H1 (cell line): ENCODE data around the gene OLR1. TPM values are rescaled to one million over a fixed set of nuclear protein-coding genes. Genes with fewer than 3 reads are reported as not detected.

Source experiments
- CTCF ChIA-PET: fragments of 300-600 bp; sonication (Branson Sonifier 250); formaldehyde crosslinking; loops from one replicate; lab custom pipeline; 2021; ENCODE audit not compliant: partially characterized antibody; lab: Charles Lee
- POLR2A ChIA-PET: fragments of 300-600 bp; sonication (Branson Sonifier 250); formaldehyde crosslinking; loops from one replicate; lab custom pipeline; 2021; ENCODE audit warnings: inconsistent platforms; ENCODE audit not compliant: partially characterized antibody; lab: Charles Lee
- DNase-seq, 2 experiments: peaks; one replicate each; pipeline versions ENCODE4 v3.0.0 to v3.0.0-alpha.2; 2010 to 2022; ENCODE audit warnings: low spot score in 2 of 2, low read depth in 1 of 2, mixed read lengths in 1 of 2
- FAIRE-seq: peaks from 2 replicates; lab custom pipeline; 2011; peaks lifted over from hg19 to GRCh38; lab: Jason Lieb, UNC
- H2AFZ ChIP-seq: 2 replicates; pipeline ENCODE4 v1.8.1; 2012; ENCODE audit warnings: low read length, inconsistent platforms
- H2AK5ac ChIP-seq: 2 replicates; pipeline ENCODE4 v1.6.1; 2013; ENCODE audit warnings: low read depth, low read length
- H2BK120ac ChIP-seq: replicated peaks from 2 replicates; pipeline ENCODE3; 2013; ENCODE audit warnings: low read depth, low read length, inconsistent platforms
- H2BK12ac ChIP-seq: 2 replicates; pipeline ENCODE4 v1.6.1; 2013; ENCODE audit warnings: low read depth, low read length
- H2BK15ac ChIP-seq: 2 replicates; pipeline ENCODE4 v1.6.1; 2013; ENCODE audit warnings: low read length
- H2BK20ac ChIP-seq: 2 replicates; pipeline ENCODE4 v1.6.1; 2013; ENCODE audit warnings: low read length
- H2BK5ac ChIP-seq: 2 replicates; pipeline ENCODE4 v1.6.1; 2013; ENCODE audit warnings: low read depth, low read length
- H3K14ac ChIP-seq: 2 replicates; pipeline ENCODE4 v1.6.1; 2013; ENCODE audit warnings: inconsistent platforms; ENCODE audit not compliant: insufficient read length
- H3K18ac ChIP-seq: 2 replicates; pipeline ENCODE4 v1.6.1; 2013; ENCODE audit warnings: low read length; ENCODE audit errors: extremely low read depth
- H3K23ac ChIP-seq: 2 replicates; pipeline ENCODE4 v1.6.1; 2013; ENCODE audit warnings: inconsistent platforms; ENCODE audit not compliant: insufficient read length
- H3K23me2 ChIP-seq: 2 replicates; pipeline ENCODE4 v1.6.1; 2013; ENCODE audit warnings: low read depth, low read length
- H3K27ac ChIP-seq: 2 replicates; pipeline ENCODE4 v1.6.1; 2011; ENCODE audit warnings: low read depth, low read length, inconsistent platforms
- H3K27me3 ChIP-seq, 4 experiments: replicated peaks in 1 of 4; 1 replicate in 1 of 4; 2 replicates in 3 of 4; pipeline versions ENCODE4 v1.6.1 to v1.8.1; 2011 to 2013; ENCODE audit warnings: low read length in 3 of 4, mild to moderate bottlenecking in 3 of 4, inconsistent platforms in 2 of 4, mixed read lengths in 2 of 4, moderate library complexity in 1 of 4; ENCODE audit not compliant: control insufficient read depth in 3 of 4, insufficient read depth in 3 of 4; ENCODE audit errors: extremely low read depth in 1 of 4
- H3K36me3 ChIP-seq, 4 experiments: 2 replicates each; pipeline versions ENCODE4 v1.6.1 to v1.8.1; 2011 to 2013; ENCODE audit warnings: mild to moderate bottlenecking in 4 of 4, low read length in 3 of 4, moderate library complexity in 2 of 4, control low read depth in 1 of 4, inconsistent platforms in 1 of 4; ENCODE audit not compliant: insufficient read depth in 4 of 4, control insufficient read depth in 2 of 4
- H3K4ac ChIP-seq: replicated peaks from 2 replicates; pipeline ENCODE3; 2013; ENCODE audit warnings: low read length, low read depth, mixed read lengths, inconsistent platforms; ENCODE audit not compliant: insufficient read length
- H3K4me1 ChIP-seq, 4 experiments: replicated peaks in 1 of 4; 1 replicate in 1 of 4; 2 replicates in 3 of 4; pipeline versions ENCODE4 v1.6.1 to v1.8.1; 2011 to 2013; ENCODE audit warnings: low read length in 3 of 4, inconsistent platforms in 2 of 4, mixed read lengths in 1 of 4; ENCODE audit not compliant: insufficient read depth in 4 of 4, control insufficient read depth in 3 of 4
- H3K4me2 ChIP-seq, 2 experiments: 2 replicates each; pipeline versions ENCODE4 v1.6.1 to v1.8.1; 2011 to 2013; ENCODE audit warnings: low read depth in 2 of 2, low read length in 2 of 2, control low read depth in 1 of 2, inconsistent platforms in 1 of 2, mild to moderate bottlenecking in 1 of 2; ENCODE audit not compliant: insufficient read depth in 1 of 2
- H3K4me3 ChIP-seq, 4 experiments: fragments of 200-600, 300-600 bp in 1 of 4; sonication (generic), shearing (Covaris generic), sonication (Bioruptor Twin) in 1 of 4; 2 replicates each; pipeline versions ENCODE4 v1.5.1 to v1.8.1; 2011 to 2016; ENCODE audit warnings: low read length in 4 of 4, low read depth in 3 of 4, control low read depth in 2 of 4, inconsistent platforms in 2 of 4, mild to moderate bottlenecking in 2 of 4, mixed read lengths in 1 of 4, moderate library complexity in 1 of 4; ENCODE audit not compliant: insufficient read depth in 2 of 4; ENCODE audit errors: extremely low read depth in 1 of 4
- H3K56ac ChIP-seq: replicated peaks from 2 replicates; pipeline ENCODE3; 2013; ENCODE audit warnings: low read depth, mild to moderate bottlenecking, mixed read lengths, low read length, inconsistent platforms; ENCODE audit not compliant: insufficient read length
- H3K79me1 ChIP-seq: 2 replicates; pipeline ENCODE4 v1.6.1; 2013; ENCODE audit warnings: low read depth, low read length, control low read depth
- H3K79me2 ChIP-seq, 2 experiments: 2 replicates each; pipeline versions ENCODE4 v1.6.1 to v1.8.1; 2012 to 2013; ENCODE audit warnings: low read length in 2 of 2, mild to moderate bottlenecking in 2 of 2, inconsistent platforms in 1 of 2; ENCODE audit not compliant: insufficient read depth in 2 of 2, control insufficient read depth in 1 of 2
- H3K9ac ChIP-seq, 4 experiments: replicated peaks in 1 of 4; 1 replicate in 1 of 4; 2 replicates in 3 of 4; pipeline versions ENCODE4 v1.6.1 to v1.8.1; 2011 to 2013; ENCODE audit warnings: low read depth in 3 of 4, low read length in 3 of 4, control low read depth in 2 of 4, mild to moderate bottlenecking in 2 of 4, moderate library complexity in 2 of 4, inconsistent platforms in 1 of 4; ENCODE audit errors: extremely low read depth in 1 of 4
- H3K9me3 ChIP-seq, 2 experiments: 2 replicates each; pipeline versions ENCODE4 v1.6.1 to v1.8.1; 2012 to 2013; ENCODE audit warnings: mild to moderate bottlenecking in 2 of 2, moderate library complexity in 2 of 2, control low read depth in 1 of 2, inconsistent platforms in 1 of 2, low read depth in 1 of 2, low read length in 1 of 2, mixed read lengths in 1 of 2; ENCODE audit not compliant: insufficient read depth in 2 of 2
- H4K20me1 ChIP-seq, 2 experiments: replicated peaks in 1 of 2; 2 replicates each; pipeline versions ENCODE3 to v1.8.1; 2011 to 2013; ENCODE audit warnings: inconsistent platforms in 2 of 2, low read length in 2 of 2, mild to moderate bottlenecking in 1 of 2; ENCODE audit not compliant: insufficient read depth in 2 of 2, control insufficient read depth in 1 of 2
- H4K5ac ChIP-seq: 2 replicates; pipeline ENCODE4 v1.6.1; 2013; ENCODE audit warnings: low read length, low read depth, mixed read lengths, inconsistent platforms; ENCODE audit not compliant: insufficient read length
- H4K8ac ChIP-seq: 2 replicates; pipeline ENCODE4 v1.8.0; 2013; ENCODE audit warnings: mild to moderate bottlenecking, moderate library complexity, low read length, inconsistent platforms; ENCODE audit not compliant: insufficient read depth; ENCODE audit errors: extremely low read depth
- H4K91ac ChIP-seq: replicated peaks from 2 replicates; pipeline ENCODE3; 2013; ENCODE audit warnings: low read length, mixed read lengths, inconsistent platforms; ENCODE audit not compliant: insufficient read length
- KDM5A ChIP-seq: fragments of 200-600 bp; IDR thresholded peaks from 2 replicates; pipeline ENCODE4 v1.7.1; 2012; ENCODE audit warnings: mild to moderate bottlenecking, low read length, inconsistent platforms, mixed read lengths
- POLR2AphosphoS5 ChIP-seq: IDR thresholded peaks from 2 replicates; pipeline ENCODE4 v1.6.1; 2011; ENCODE audit warnings: low read depth, low read length
- SRF ChIP-seq: IDR thresholded peaks from 2 replicates; pipeline ENCODE4 v1.6.1; 2011; ENCODE audit warnings: mild to moderate bottlenecking, low read depth, low read length, moderate library complexity
- TEAD4 ChIP-seq: IDR thresholded peaks from 2 replicates; pipeline ENCODE4 v1.6.1; 2012; ENCODE audit warnings: low read depth, low read length, inconsistent platforms, mixed read lengths
- WGBS, 2 experiments: shearing (Covaris generic) in 1 of 2; methylation state at CpG; one replicate each; pipeline versions ENCODE4 v1.1.6 to v1.1.7; 2013 to 2015; ENCODE audit warnings: low lambda C conversion rate in 2 of 2, mixed read lengths in 2 of 2, inconsistent platforms in 1 of 2, low coverage in 1 of 2, missing lambda C conversion rate in 1 of 2; ENCODE audit not compliant: insufficient replicate concordance in 2 of 2, insufficient coverage in 1 of 2, insufficient read length in 1 of 2; ENCODE audit errors: extremely low coverage in 1 of 2, missing lambda C conversion rate in 1 of 2; 5-methylcytosine and 5-hydroxymethylcytosine counted together
- polyA plus RNA-seq, 7 experiments: library from polyadenylated mRNA; depleted of rRNA in 3 of 7; stranded (reverse) in 5 of 7; unstranded in 2 of 7; fragments of >200 nt in 5 of 7; fragments of 200-250 nt in 2 of 7; gene quantifications; 1 replicate in 5 of 7; 2 replicates in 1 of 7; 4 replicates in 1 of 7; pipeline versions ENCODE4 v1.2.1 to v1.2.3, GENCODE V29; 2011 to 2013; ENCODE audit warnings: missing spikeins in 2 of 7, mixed read lengths in 2 of 7
- total RNA-seq: library from RNA; stranded (reverse); fragmentation: NEBNext Ultra II Directional; extraction: Animal tissue kit (Norgen Biotek cat#: 25700); gene quantifications from 2 replicates; pipeline ENCODE4 v1.2.1, GENCODE V29; 2021
- TF ChIP-seq, protein P1 (sequence below): IDR thresholded peaks from 2 replicates; pipeline ENCODE4 v1.6.1; 2011; ENCODE audit warnings: low read length, improper control_type of control experiment

Gene OLR1
- total and polyA plus RNA-seq, 2 of the 8 experiments (the other 6 are each of a cell fraction or from before 2014, with no cell fraction given): not detected

DNA sequence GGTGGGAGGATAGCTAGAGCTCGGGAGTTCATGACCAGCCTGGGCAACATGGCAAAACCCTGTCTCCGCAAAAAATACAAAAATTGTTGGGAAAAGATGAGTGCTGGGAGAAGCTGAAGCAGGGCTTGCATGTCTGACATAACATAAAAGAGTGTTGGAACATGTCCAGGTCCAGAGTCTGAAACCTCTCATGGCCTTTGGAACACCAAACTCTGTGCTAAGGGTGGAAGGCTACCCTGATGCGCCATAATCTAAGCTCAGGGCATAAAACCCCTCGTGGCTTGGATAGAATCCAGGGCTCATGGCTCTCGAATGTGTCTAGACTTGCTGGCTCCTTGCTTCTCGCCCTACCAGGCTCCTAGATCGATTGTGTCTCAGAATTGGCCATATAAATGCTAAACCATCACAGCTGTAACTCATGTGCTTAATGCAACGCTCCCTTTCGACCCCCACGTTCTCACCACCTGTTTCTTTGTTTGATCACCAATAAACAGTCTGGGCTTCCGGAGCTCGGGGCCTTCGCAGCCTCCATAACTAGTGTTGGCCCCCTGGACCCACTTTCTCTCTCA, 35.2 kb downstream of the OLR1 start:
- no peak overlapping the region for H4K91ac ChIP-seq
- no peak overlapping the region for H2BK12ac ChIP-seq
- no peak overlapping the region for H3K27ac ChIP-seq
- no peak overlapping the region for H3K4me2 ChIP-seq
- H2AK5ac ChIP-seq: no peak overlapping the region
- no peaks in the 10 kb centered on the region for H3K36me3 ChIP-seq
- H3K9ac ChIP-seq: no peak overlapping the region
- DNase-seq (no peak), FAIRE-seq (no peak)
- H3K79me2 ChIP-seq: no peaks in the 10 kb centered on the region
- 85% methylated on average over 13 of the region's 13 CpGs; no CpG with 5 or more reads in 1 of the 2 experiments for WGBS, 2 experiments
- no peaks in the 10 kb centered on the region for H3K23me2 ChIP-seq
- H3K27me3 ChIP-seq: no peaks in the 10 kb centered on the region
- ChIA-PET CTCF (interaction anchor here (0.7 to 2.6 kb wide), 7 partner anchors 18 to 387 kb away, joined by 3 to 12 read pairs (median 4); partner anchors contain the start of gene CLEC12B), POLR2A (interaction anchor here (1.0 kb wide), 1 partner anchor 126 kb away, joined by 3 read pairs; the partner anchor contains the start of gene CLEC12B)
- H3K4ac ChIP-seq: no peak overlapping the region
- no peak overlapping the region for H3K14ac ChIP-seq
- H3K56ac ChIP-seq: no peak overlapping the region
- H2BK15ac ChIP-seq: no peak overlapping the region
- no peak overlapping the region for H3K18ac ChIP-seq
- no peaks in the 10 kb centered on the region for H3K79me1 ChIP-seq
- no peak overlapping the region for H3K4me3 ChIP-seq
- no peak overlapping the region for H2BK120ac ChIP-seq
- H4K8ac ChIP-seq: no peak overlapping the region
- H4K5ac ChIP-seq: no peak overlapping the region
- no peaks in the 10 kb centered on the region for H3K9me3 ChIP-seq
- no peak overlapping the region for H2AFZ ChIP-seq
- H4K20me1 ChIP-seq: no peaks in the 10 kb centered on the region
- no peak overlapping the region for H3K23ac ChIP-seq
- H3K4me1 ChIP-seq: peaks cover 0 to 7% (median 4%) of the 10 kb centered on the region in 4 experiments; a peak in 4 of 7 replicates
- H2BK20ac ChIP-seq: no peak overlapping the region
- no peak overlapping the region for H2BK5ac ChIP-seq
- TF ChIP-seq, protein P1, sequence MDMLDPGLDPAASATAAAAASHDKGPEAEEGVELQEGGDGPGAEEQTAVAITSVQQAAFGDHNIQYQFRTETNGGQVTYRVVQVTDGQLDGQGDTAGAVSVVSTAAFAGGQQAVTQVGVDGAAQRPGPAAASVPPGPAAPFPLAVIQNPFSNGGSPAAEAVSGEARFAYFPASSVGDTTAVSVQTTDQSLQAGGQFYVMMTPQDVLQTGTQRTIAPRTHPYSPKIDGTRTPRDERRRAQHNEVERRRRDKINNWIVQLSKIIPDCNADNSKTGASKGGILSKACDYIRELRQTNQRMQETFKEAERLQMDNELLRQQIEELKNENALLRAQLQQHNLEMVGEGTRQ: no peak
- TF ChIP-seq SRF: no peak
- TF ChIP-seq TEAD4: no peak
- TF ChIP-seq POLR2AphosphoS5: no peak
- no peak for TF ChIP-seq KDM5A
